Gastroesophageal sphincter (tissue), 4 donors: ENCODE results near the gene CBX8. TPM values are rescaled to one million over a fixed set of nuclear protein-coding genes. Genes with fewer than 3 reads are reported as not detected.

Experiments
- ATAC-seq: fragments of 150-250 bp; one replicate; pipeline ENCODE4 v1.9.1; 2016; ENCODE audit warnings: mild to moderate bottlenecking, moderate library complexity
- H3K27ac ChIP-seq, 4 donors: fragments of 200-600 bp; sonication (generic) in 3 of 4; 1 replicate in 3 of 4; 2 replicates in 1 of 4; pipeline ENCODE4 v1.5.1; 2016 to 2019
- H3K27me3 ChIP-seq: fragments of 200-600 bp; sonication (generic); one replicate; pipeline ENCODE4 v1.5.1; 2019
- H3K36me3 ChIP-seq, 2 donors: fragments of 200-600 bp; sonication (generic); one replicate each; pipeline ENCODE4 v1.5.1; 2019; ENCODE audit warnings: control low read depth in 1 of 2
- H3K4me1 ChIP-seq, 3 donors: fragments of 200-600 bp; sonication (generic); 1 replicate in 2 of 3; 2 replicates in 1 of 3; pipeline ENCODE4 v1.5.1; 2016 to 2019; ENCODE audit warnings: control low read depth in 2 of 3
- H3K4me3 ChIP-seq, 2 donors: fragments of 200-600 bp; sonication (generic); one replicate each; pipeline ENCODE4 v1.5.1; 2019; ENCODE audit warnings: mild to moderate bottlenecking in 1 of 2, moderate library complexity in 1 of 2
- H3K9me3 ChIP-seq, 3 donors: fragments of 200-600 bp; sonication (generic); one replicate each; pipeline ENCODE4 v1.5.1; 2017 to 2019; ENCODE audit warnings: control low read depth in 2 of 3
- EP300 ChIP-seq: sonication (generic); formaldehyde crosslinking; IDR thresholded peaks from one replicate; pipeline ENCODE4 v1.6.1; 2017; ENCODE audit warnings: antibody characterized with exemption, mild to moderate bottlenecking
- POLR2A ChIP-seq, 2 donors: fragments of 450-650 bp; IDR thresholded peaks; one replicate each; pipeline ENCODE4 v1.6.1; 2017; ENCODE audit warnings: antibody characterized with exemption in 2 of 2, mild to moderate bottlenecking in 2 of 2, moderate library complexity in 1 of 2
- POLR2AphosphoS5 ChIP-seq: sonication (generic); formaldehyde crosslinking; IDR thresholded peaks from one replicate; pipeline ENCODE4 v1.6.1; 2017; ENCODE audit warnings: antibody characterized with exemption
- WGBS, 2 donors: methylation state at CpG; one replicate each; pipeline ENCODE4 v1.1.5; 2018; ENCODE audit warnings: low coverage in 1 of 2; 5-methylcytosine and 5-hydroxymethylcytosine counted together
- total RNA-seq, 4 donors: library from RNA; depleted of rRNA; stranded (reverse); fragments of >200 nt; gene quantifications; one replicate each; pipeline ENCODE4 v1.1.0, GENCODE V29; 2016
- TF ChIP-seq, protein P1 (sequence below), 4 experiments: fragments of 200-600 bp in 2 of 4; fragments of 450-650 bp in 2 of 4; sonication (generic) in 1 of 4; IDR thresholded peaks; one replicate each; pipeline ENCODE4 v1.5.1; 2017 to 2019; ENCODE audit warnings: antibody characterized with exemption in 4 of 4, mild to moderate bottlenecking in 2 of 4, moderate library complexity in 2 of 4

Gene CBX8
- total RNA-seq, 4 donors from 2014 or later, result 0.40 to 10.6 (median 3.9) TPM

- Histone ChIP-seq H3K4me1 (peaks cover 0 to 58% (median 15%) of the 10 kb centered on the region in 3 donors), H3K27ac (no peak overlapping the region), H3K4me3 (no peak overlapping the region), H3K36me3 (no peaks in the 10 kb centered on the region), H3K9me3 (no peaks in the 10 kb centered on the region), H3K27me3 (peaks cover 100% of the 10 kb centered on the region)
- TF ChIP-seq POLR2A (IDR thresholded peaks at IDR 0.05), result no peak
- TF ChIP-seq POLR2AphosphoS5, result no peak
- TF ChIP-seq, protein P1, sequence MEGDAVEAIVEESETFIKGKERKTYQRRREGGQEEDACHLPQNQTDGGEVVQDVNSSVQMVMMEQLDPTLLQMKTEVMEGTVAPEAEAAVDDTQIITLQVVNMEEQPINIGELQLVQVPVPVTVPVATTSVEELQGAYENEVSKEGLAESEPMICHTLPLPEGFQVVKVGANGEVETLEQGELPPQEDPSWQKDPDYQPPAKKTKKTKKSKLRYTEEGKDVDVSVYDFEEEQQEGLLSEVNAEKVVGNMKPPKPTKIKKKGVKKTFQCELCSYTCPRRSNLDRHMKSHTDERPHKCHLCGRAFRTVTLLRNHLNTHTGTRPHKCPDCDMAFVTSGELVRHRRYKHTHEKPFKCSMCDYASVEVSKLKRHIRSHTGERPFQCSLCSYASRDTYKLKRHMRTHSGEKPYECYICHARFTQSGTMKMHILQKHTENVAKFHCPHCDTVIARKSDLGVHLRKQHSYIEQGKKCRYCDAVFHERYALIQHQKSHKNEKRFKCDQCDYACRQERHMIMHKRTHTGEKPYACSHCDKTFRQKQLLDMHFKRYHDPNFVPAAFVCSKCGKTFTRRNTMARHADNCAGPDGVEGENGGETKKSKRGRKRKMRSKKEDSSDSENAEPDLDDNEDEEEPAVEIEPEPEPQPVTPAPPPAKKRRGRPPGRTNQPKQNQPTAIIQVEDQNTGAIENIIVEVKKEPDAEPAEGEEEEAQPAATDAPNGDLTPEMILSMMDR (IDR thresholded peaks at IDR 0.05), result no peak
- no peak for TF ChIP-seq EP300
- ATAC-seq, result no peak
- WGBS, 2 donors, result 15% methylated on average over 7 of the region's 31 CpGs; no CpG with 5 or more reads in 1 of the 2 donors
Measured at GRCh38 chr17:79803421-79803996, 6.6 kb upstream of the CBX8 start.

DNA sequence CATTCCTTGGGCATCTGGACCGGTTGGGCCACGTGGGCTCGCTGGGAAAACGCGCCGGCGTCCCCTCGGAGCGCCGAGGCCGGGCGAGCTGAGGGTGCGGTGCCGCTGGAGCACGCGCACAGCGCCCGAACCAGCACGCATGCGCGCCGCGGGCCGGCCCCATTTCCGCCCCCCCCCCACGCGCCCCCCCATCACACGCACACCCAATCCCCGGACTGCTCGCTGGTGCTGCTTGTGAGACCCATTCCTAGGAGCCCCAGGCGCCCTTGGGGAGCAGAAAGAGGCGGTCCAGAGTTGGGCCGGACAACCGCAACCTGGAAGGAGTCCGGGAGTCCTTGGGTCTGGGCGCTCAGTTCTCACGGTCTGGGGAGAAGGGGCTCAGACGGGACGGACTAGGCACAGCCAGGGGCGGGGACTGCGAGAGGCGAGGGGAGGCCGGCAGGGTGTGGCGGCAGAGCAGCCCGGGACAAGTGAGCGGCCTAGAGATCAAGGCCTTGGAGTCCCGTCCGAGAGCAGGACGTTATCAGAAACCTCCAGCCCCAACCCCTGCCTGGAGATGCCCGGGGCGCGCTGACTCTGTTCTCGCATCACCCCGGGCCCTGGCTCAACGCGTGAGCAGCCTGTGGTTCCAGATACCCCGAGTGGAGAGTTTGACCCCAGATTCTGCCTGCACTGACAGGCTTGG, 6.0 kb upstream of the CBX8 start:
- no peak for ATAC-seq
- Histone ChIP-seq H3K27ac (no peak overlapping the region), H3K36me3 (no peaks in the 10 kb centered on the region), H3K27me3 (peaks cover 100% of the 10 kb centered on the region), H3K4me3 (no peak overlapping the region), H3K4me1 (peaks cover 0 to 65% (median 22%) of the 10 kb centered on the region in 3 donors), H3K9me3 (no peaks in the 10 kb centered on the region)
- WGBS, 2 donors, result 0% methylated on average over 1 of the region's 57 CpGs; no CpG with 5 or more reads in 1 of the 2 donors
- no peak for TF ChIP-seq POLR2AphosphoS5
- no peak for TF ChIP-seq POLR2A (IDR thresholded peaks at IDR 0.05)

DNA sequence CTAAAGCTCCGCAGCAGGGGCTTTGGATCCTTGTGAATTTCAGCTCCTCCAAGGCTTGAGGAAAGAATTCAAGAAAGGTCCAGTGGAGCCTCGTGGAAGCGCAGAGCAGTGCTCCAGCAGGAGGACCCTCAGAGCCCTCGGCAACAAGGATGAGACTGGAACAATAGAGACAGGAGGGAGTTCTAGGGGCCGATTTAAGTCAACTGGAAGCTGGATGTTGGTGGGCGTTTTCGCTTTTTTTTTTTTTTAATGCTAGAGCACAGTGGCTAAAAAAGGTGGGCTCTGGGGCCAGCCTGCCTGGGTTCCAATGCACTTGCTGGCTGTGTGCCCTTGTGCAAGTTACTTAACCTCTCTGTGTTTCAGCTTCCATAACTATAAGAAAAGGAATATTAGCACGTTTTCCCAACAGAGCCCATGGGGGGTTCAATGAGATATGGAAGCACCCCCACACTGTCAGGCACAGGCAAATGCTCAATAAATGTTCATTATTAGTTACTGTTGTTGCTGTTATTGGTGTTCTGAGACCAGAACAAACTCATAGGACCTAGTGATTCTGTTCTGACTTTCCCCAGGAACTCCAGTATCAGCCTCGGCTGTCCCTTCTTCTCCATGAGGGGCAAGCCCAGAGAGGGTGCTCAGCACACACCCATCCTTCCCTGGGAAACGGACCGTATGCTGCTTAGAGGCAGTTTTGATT, 5.3 kb upstream of the CBX8 start:
- no peaks in the 10 kb centered on the region for H3K36me3 ChIP-seq
- TF ChIP-seq, protein P1 (IDR thresholded peaks at IDR 0.05), result no peak
- TF ChIP-seq EP300 (no peak), POLR2A (IDR thresholded peaks at IDR 0.05) (no peak), POLR2AphosphoS5 (no peak)
- no peak for ATAC-seq
- WGBS, 2 donors, result 7 to 22% methylated on average over 5 to 8 of the region's 11 CpGs
- no peaks in the 10 kb centered on the region for H3K9me3 ChIP-seq
- H3K27me3 ChIP-seq, result peaks cover 96% of the 10 kb centered on the region
- H3K27ac ChIP-seq, result no peak overlapping the region
- no peak overlapping the region for H3K4me3 ChIP-seq
- H3K4me1 ChIP-seq, result peaks cover 0 to 70% (median 24%) of the 10 kb centered on the region in 3 donors

DNA sequence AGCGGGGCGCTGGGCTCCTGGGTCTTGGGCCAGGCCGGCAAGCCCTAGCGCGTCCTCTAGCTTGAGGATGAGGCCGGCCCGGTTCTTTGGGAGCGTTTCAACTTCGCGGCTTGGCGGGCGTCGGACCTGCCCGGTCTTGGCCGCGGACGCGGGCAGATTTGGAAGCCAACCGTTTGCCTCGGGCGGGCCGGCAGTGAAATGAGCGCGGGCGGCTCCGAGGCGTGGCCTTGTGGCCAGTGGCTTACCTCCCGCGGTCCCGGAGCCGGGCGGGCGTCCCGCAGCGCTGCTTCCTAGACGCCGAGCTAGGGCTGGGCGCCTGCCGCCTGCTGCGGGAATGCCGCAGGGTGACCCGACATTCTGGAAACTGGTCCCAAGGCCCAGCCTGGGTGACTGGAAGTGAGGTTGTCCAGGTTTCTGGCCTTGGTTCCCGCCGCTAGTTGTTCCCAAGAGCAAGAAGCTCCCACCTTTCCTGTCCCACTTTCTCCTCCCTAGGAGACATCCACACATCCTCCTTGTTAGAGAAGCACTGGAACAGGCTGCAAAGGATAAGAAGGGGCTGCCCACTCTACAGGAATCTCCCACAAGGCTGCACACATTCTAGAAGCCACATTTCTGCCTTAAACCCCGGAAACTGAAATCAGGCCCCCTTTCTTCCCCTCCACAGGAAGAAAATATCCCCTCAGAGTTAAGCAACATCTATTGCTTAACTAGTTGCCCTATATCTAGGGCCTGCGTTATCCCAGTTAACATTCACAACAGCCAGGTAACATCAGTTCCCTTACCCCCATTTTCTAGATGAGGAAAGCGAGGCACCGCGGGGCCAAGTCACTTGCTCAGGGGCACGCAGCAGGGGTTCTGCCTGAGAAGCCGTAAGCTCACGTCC, 4.5 kb upstream of the CBX8 start:
- peaks cover 88% of the 10 kb centered on the region for H3K27me3 ChIP-seq
- no peak for ATAC-seq
- no peak overlapping the region for H3K27ac ChIP-seq
- 8 to 10% methylated on average over 3 to 5 of the region's 52 CpGs for WGBS, 2 donors
- peaks cover 0 to 73% (median 25%) of the 10 kb centered on the region in 3 donors for H3K4me1 ChIP-seq
- H3K9me3 ChIP-seq, result no peaks in the 10 kb centered on the region
- no peak overlapping the region for H3K4me3 ChIP-seq
- H3K36me3 ChIP-seq, result no peaks in the 10 kb centered on the region
- no peak for TF ChIP-seq POLR2A (IDR thresholded peaks at IDR 0.05)

- WGBS, 2 donors, result 2 to 3% methylated on average over 20 to 27 of the region's 44 CpGs
- no peaks in the 10 kb centered on the region for H3K9me3 ChIP-seq
- peaks cover 0 to 81% (median 31%) of the 10 kb centered on the region in 3 donors for H3K4me1 ChIP-seq
- ATAC-seq, result no peak
- H3K4me3 ChIP-seq, result no peak overlapping the region
- TF ChIP-seq POLR2AphosphoS5, result no peak
- no peak for TF ChIP-seq EP300
- TF ChIP-seq, protein P1 (IDR thresholded peaks at IDR 0.05), result no peak
- no peak for TF ChIP-seq POLR2A (IDR thresholded peaks at IDR 0.05)
- peaks cover 79% of the 10 kb centered on the region for H3K27me3 ChIP-seq
- H3K27ac ChIP-seq, result no peak overlapping the region
- H3K36me3 ChIP-seq, result no peaks in the 10 kb centered on the region
Measured at GRCh38 chr17:79800325-79801155, 3.7 kb upstream of the CBX8 start.
